ENCODE results near the gene FBN3. TPM values are rescaled to one million over a fixed set of nuclear protein-coding genes. Genes with fewer than 3 reads are reported as not detected.
A peak's percentile ranks its signal among the peaks of the same experiment; 100 is the strongest.
"Not testable (repeated sequence)": the region's sequence is repeated elsewhere in the genome, so short reads cannot be mapped to it uniquely, and the experiment has no call there.

FBN3 gene
- total RNA-seq, 1 donor from 2014 or later, result 0.04 TPM

- no peak for TF ChIP-seq CTCF (IDR thresholded peaks at IDR 0.05; ENCODE audit: insufficient read depth, low read length, poor library complexity, severe bottlenecking)
- DNase-seq (ENCODE audit: low read depth), result no peak
- Histone ChIP-seq H3K36me3 (ENCODE audit: control insufficient read depth, insufficient read depth, low read length) (no peaks in the 10 kb centered on the region), H3K4me3 (ENCODE audit: low read depth, low read length) (no peak overlapping the region), H3K27me3 (ENCODE audit: control insufficient read depth, insufficient read depth, low read length) (no peaks in the 10 kb centered on the region)
These were observed 11.8 kb upstream of the FBN3 start for GRCh38 chr19:8161135-8161646.

- H3K27me3 ChIP-seq (ENCODE audit: control insufficient read depth, insufficient read depth, low read length); H3K36me3 ChIP-seq (ENCODE audit: control insufficient read depth, insufficient read depth, low read length); H3K4me3 ChIP-seq (ENCODE audit: low read depth, low read length); DNase-seq (ENCODE audit: low read depth): not testable (repeated sequence)
These were observed 9.9 kb upstream of the FBN3 start for GRCh38 chr19:8159322-8159721.

- peak; percentile 61 for TF ChIP-seq CTCF (IDR thresholded peaks at IDR 0.05; ENCODE audit: insufficient read depth, low read length, poor library complexity, severe bottlenecking)
- Histone ChIP-seq H3K4me3 (ENCODE audit: low read depth, low read length) (no peak overlapping the region), H3K27me3 (ENCODE audit: control insufficient read depth, insufficient read depth, low read length) (no peaks in the 10 kb centered on the region), H3K36me3 (ENCODE audit: control insufficient read depth, insufficient read depth, low read length) (no peaks in the 10 kb centered on the region)
- peak; percentile 42 for DNase-seq (ENCODE audit: low read depth)
These were observed 9.2 kb upstream of the FBN3 start for GRCh38 chr19:8158411-8159074.

GRCh38 chr19:8155318-8155717 is 5.9 kb upstream of the FBN3 start:
- Histone ChIP-seq H3K36me3 (ENCODE audit: control insufficient read depth, insufficient read depth, low read length) (no peaks in the 10 kb centered on the region), H3K4me3 (ENCODE audit: low read depth, low read length) (no peak overlapping the region), H3K27me3 (ENCODE audit: control insufficient read depth, insufficient read depth, low read length) (peaks cover 11% of the 10 kb centered on the region)
- TF ChIP-seq CTCF (IDR thresholded peaks at IDR 0.05; ENCODE audit: insufficient read depth, low read length, poor library complexity, severe bottlenecking), result no peak
- no peak for DNase-seq (ENCODE audit: low read depth)

GRCh38 chr19:8154014-8154413 is 4.6 kb upstream of the FBN3 start:
- H3K4me3 ChIP-seq (ENCODE audit: low read depth, low read length), result not testable (repeated sequence)
- peak; percentile 1 for TF ChIP-seq CTCF (IDR thresholded peaks at IDR 0.05; ENCODE audit: insufficient read depth, low read length, poor library complexity, severe bottlenecking)

GRCh38 chr19:8151767-8152035 is 2.3 kb upstream of the FBN3 start:
- no peak for TF ChIP-seq CTCF (IDR thresholded peaks at IDR 0.05; ENCODE audit: insufficient read depth, low read length, poor library complexity, severe bottlenecking)
- no peak for DNase-seq (ENCODE audit: low read depth)
- Histone ChIP-seq H3K36me3 (ENCODE audit: control insufficient read depth, insufficient read depth, low read length) (no peaks in the 10 kb centered on the region), H3K27me3 (ENCODE audit: control insufficient read depth, insufficient read depth, low read length) (peaks cover 45% of the 10 kb centered on the region), H3K4me3 (ENCODE audit: low read depth, low read length) (no peak overlapping the region)

More at GRCh38 chr19:8154014-8154413, 4.6 kb upstream of the FBN3 start:
- DNase-seq (ENCODE audit: low read depth); H3K36me3 ChIP-seq (ENCODE audit: control insufficient read depth, insufficient read depth, low read length): not testable (repeated sequence)
- peaks cover 22% of the 10 kb centered on the region for H3K27me3 ChIP-seq (ENCODE audit: control insufficient read depth, insufficient read depth, low read length)

All from kidney epithelial cell (primary cell).